HepG2 (cell line): ENCODE measurements around the gene YIF1B. TPM values are rescaled to one million over a fixed set of nuclear protein-coding genes. Genes with fewer than 3 reads are reported as not detected.

Source experiments
- CEBPG ChIP-seq: IDR thresholded peaks from 2 replicates; pipeline ENCODE4 v1.6.1; 2016
- FOSL1 ChIP-seq: sonication (generic); formaldehyde crosslinking; IDR thresholded peaks from 2 replicates; pipeline ENCODE4 v1.9.0; 2021; ENCODE audit warnings: missing genetic modification reagents, borderline replicate concordance
- MTA1 ChIP-seq: sonication (generic); formaldehyde crosslinking; IDR thresholded peaks from 2 replicates; pipeline ENCODE4 v1.4.0; 2020; ENCODE audit warnings: missing genetic modification reagents, mild to moderate bottlenecking, borderline replicate concordance
- MYNN ChIP-seq: sonication (generic); formaldehyde crosslinking; IDR thresholded peaks from 2 replicates; pipeline ENCODE4 v1.4.0; 2020; ENCODE audit warnings: mild to moderate bottlenecking, low read depth, missing genetic modification reagents
- ZNF34 ChIP-seq: sonication (generic); formaldehyde crosslinking; IDR thresholded peaks from 2 replicates; pipeline ENCODE4 v1.4.0; 2020; ENCODE audit warnings: mild to moderate bottlenecking, missing genetic modification reagents, borderline replicate concordance
- ZNF543 ChIP-seq: sonication (generic); formaldehyde crosslinking; IDR thresholded peaks from 2 replicates; pipeline ENCODE4 v1.4.0; 2020; ENCODE audit warnings: mild to moderate bottlenecking, missing genetic modification reagents
- ZNF775 ChIP-seq: sonication (generic); formaldehyde crosslinking; IDR thresholded peaks from 2 replicates; pipeline ENCODE4 v1.4.0; 2020; ENCODE audit warnings: missing genetic modification reagents, mild to moderate bottlenecking, moderate library complexity, borderline replicate concordance
- ZNF800 ChIP-seq: sonication (generic); formaldehyde crosslinking; IDR thresholded peaks from 2 replicates; pipeline ENCODE4 v1.4.0; 2020; ENCODE audit warnings: missing genetic modification reagents
- polyA plus RNA-seq, 8 experiments: library from polyadenylated mRNA; depleted of rRNA in 3 of 8; stranded (reverse) in 7 of 8; unstranded in 1 of 8; fragments of >200 nt; fragmentation: Illumina TruSeq in 4 of 8; extraction: Trizol in 4 of 8; gene quantifications; 2 replicates each; pipeline versions ENCODE4 v1.2.1 to v1.2.3, GENCODE V29; 2011 to 2016; ENCODE audit warnings: low read depth in 4 of 8, missing spikeins in 1 of 8, mixed read lengths in 1 of 8; ENCODE audit not compliant: insufficient read depth in 1 of 8
- total RNA-seq, 5 experiments: library from RNA; depleted of rRNA; stranded (reverse); fragments of >200 nt; fragmentation: Illumina TruSeq; extraction: Trizol; gene quantifications; 2 replicates each; pipeline ENCODE4 v1.2.3, GENCODE V29; 2016; ENCODE audit warnings: low read depth in 1 of 5
- TF ChIP-seq, protein P1 (sequence below): IDR thresholded peaks from 2 replicates; pipeline ENCODE4 v1.6.1; 2018; ENCODE audit warnings: missing genetic modification reagents, mild to moderate bottlenecking, missing compliant biosample characterization
- TF ChIP-seq, protein P2 (sequence below): sonication (generic); formaldehyde crosslinking; IDR thresholded peaks from 2 replicates; pipeline ENCODE4 v1.9.0; 2021; ENCODE audit warnings: missing genetic modification reagents, borderline replicate concordance
- TF ChIP-seq, protein P3 (sequence below): sonication (generic); formaldehyde crosslinking; IDR thresholded peaks from 2 replicates; pipeline ENCODE4 v1.4.0; 2020; ENCODE audit warnings: missing genetic modification reagents
- TF ChIP-seq, protein P4 (sequence below): sonication (generic); formaldehyde crosslinking; IDR thresholded peaks from 2 replicates; pipeline ENCODE4 v1.5.1; 2020; ENCODE audit warnings: mild to moderate bottlenecking, missing genetic modification reagents, borderline replicate concordance

The YIF1B gene
- total and polyA plus RNA-seq, 2 of the 13 experiments (the other 11 are each of a cell fraction or from before 2014, with no cell fraction given) = 41.4 to 85.2 TPM

DNA sequence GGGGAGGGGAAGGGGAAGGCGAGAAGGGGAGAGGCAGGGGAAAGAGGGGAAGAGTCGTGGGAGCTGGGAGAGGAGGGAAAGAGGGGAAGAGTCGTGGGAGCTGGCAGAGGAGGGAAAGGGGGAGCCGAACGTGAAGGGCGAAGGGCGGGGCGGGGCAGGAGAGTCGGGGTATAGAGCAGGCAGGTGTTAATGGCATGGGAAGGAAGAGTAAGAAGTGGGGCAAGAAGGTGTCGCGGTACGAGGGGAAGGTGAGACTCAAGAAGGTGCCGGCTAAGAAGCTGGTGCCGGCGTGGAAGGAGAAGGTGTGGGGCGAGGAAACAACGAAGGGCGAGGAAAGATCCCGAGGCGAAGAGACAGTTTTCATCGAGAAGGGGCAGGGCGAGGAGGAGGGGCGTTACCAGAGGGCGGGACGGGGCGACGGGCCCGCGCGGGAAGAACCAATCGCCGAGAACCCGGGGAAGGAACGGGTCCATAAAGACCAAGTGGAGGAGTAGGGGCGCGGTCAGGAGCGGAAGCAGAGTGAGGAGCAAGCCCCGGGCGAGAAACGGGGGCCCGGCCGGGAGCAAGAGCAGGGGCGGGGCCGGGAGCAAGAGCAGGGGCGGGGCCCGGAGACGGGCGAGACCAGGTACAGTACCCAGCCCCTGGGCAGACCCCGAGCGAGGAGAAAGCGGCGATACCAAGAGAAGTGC lies 20.3 kb upstream of the YIF1B start (continued):
- TF ChIP-seq, protein P1, sequence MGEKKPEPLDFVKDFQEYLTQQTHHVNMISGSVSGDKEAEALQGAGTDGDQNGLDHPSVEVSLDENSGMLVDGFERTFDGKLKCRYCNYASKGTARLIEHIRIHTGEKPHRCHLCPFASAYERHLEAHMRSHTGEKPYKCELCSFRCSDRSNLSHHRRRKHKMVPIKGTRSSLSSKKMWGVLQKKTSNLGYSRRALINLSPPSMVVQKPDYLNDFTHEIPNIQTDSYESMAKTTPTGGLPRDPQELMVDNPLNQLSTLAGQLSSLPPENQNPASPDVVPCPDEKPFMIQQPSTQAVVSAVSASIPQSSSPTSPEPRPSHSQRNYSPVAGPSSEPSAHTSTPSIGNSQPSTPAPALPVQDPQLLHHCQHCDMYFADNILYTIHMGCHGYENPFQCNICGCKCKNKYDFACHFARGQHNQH (CRISPR knock-in tag) = no peak
- TF ChIP-seq, protein P2, sequence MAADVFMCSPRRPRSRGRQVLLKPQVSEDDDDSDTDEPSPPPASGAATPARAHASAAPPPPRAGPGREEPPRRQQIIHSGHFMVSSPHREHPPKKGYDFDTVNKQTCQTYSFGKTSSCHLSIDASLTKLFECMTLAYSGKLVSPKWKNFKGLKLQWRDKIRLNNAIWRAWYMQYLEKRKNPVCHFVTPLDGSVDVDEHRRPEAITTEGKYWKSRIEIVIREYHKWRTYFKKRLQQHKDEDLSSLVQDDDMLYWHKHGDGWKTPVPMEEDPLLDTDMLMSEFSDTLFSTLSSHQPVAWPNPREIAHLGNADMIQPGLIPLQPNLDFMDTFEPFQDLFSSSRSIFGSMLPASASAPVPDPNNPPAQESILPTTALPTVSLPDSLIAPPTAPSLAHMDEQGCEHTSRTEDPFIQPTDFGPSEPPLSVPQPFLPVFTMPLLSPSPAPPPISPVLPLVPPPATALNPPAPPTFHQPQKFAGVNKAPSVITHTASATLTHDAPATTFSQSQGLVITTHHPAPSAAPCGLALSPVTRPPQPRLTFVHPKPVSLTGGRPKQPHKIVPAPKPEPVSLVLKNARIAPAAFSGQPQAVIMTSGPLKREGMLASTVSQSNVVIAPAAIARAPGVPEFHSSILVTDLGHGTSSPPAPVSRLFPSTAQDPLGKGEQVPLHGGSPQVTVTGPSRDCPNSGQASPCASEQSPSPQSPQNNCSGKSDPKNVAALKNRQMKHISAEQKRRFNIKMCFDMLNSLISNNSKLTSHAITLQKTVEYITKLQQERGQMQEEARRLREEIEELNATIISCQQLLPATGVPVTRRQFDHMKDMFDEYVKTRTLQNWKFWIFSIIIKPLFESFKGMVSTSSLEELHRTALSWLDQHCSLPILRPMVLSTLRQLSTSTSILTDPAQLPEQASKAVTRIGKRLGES (CRISPR knock-in tag) = no peak
- TF ChIP-seq ZNF775 (no peak), ZNF34 (CRISPR knock-in tag) (no peak), MYNN (no peak), CEBPG (CRISPR knock-in tag) (no peak), ZNF543 (CRISPR knock-in tag) (no peak), FOSL1 (no peak), MTA1 (no peak), ZNF800 (CRISPR knock-in tag) (no peak)
- TF ChIP-seq, protein P3, sequence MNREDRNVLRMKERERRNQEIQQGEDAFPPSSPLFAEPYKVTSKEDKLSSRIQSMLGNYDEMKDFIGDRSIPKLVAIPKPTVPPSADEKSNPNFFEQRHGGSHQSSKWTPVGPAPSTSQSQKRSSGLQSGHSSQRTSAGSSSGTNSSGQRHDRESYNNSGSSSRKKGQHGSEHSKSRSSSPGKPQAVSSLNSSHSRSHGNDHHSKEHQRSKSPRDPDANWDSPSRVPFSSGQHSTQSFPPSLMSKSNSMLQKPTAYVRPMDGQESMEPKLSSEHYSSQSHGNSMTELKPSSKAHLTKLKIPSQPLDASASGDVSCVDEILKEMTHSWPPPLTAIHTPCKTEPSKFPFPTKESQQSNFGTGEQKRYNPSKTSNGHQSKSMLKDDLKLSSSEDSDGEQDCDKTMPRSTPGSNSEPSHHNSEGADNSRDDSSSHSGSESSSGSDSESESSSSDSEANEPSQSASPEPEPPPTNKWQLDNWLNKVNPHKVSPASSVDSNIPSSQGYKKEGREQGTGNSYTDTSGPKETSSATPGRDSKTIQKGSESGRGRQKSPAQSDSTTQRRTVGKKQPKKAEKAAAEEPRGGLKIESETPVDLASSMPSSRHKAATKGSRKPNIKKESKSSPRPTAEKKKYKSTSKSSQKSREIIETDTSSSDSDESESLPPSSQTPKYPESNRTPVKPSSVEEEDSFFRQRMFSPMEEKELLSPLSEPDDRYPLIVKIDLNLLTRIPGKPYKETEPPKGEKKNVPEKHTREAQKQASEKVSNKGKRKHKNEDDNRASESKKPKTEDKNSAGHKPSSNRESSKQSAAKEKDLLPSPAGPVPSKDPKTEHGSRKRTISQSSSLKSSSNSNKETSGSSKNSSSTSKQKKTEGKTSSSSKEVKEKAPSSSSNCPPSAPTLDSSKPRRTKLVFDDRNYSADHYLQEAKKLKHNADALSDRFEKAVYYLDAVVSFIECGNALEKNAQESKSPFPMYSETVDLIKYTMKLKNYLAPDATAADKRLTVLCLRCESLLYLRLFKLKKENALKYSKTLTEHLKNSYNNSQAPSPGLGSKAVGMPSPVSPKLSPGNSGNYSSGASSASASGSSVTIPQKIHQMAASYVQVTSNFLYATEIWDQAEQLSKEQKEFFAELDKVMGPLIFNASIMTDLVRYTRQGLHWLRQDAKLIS (CRISPR knock-in tag) = no peak
- TF ChIP-seq, protein P4, sequence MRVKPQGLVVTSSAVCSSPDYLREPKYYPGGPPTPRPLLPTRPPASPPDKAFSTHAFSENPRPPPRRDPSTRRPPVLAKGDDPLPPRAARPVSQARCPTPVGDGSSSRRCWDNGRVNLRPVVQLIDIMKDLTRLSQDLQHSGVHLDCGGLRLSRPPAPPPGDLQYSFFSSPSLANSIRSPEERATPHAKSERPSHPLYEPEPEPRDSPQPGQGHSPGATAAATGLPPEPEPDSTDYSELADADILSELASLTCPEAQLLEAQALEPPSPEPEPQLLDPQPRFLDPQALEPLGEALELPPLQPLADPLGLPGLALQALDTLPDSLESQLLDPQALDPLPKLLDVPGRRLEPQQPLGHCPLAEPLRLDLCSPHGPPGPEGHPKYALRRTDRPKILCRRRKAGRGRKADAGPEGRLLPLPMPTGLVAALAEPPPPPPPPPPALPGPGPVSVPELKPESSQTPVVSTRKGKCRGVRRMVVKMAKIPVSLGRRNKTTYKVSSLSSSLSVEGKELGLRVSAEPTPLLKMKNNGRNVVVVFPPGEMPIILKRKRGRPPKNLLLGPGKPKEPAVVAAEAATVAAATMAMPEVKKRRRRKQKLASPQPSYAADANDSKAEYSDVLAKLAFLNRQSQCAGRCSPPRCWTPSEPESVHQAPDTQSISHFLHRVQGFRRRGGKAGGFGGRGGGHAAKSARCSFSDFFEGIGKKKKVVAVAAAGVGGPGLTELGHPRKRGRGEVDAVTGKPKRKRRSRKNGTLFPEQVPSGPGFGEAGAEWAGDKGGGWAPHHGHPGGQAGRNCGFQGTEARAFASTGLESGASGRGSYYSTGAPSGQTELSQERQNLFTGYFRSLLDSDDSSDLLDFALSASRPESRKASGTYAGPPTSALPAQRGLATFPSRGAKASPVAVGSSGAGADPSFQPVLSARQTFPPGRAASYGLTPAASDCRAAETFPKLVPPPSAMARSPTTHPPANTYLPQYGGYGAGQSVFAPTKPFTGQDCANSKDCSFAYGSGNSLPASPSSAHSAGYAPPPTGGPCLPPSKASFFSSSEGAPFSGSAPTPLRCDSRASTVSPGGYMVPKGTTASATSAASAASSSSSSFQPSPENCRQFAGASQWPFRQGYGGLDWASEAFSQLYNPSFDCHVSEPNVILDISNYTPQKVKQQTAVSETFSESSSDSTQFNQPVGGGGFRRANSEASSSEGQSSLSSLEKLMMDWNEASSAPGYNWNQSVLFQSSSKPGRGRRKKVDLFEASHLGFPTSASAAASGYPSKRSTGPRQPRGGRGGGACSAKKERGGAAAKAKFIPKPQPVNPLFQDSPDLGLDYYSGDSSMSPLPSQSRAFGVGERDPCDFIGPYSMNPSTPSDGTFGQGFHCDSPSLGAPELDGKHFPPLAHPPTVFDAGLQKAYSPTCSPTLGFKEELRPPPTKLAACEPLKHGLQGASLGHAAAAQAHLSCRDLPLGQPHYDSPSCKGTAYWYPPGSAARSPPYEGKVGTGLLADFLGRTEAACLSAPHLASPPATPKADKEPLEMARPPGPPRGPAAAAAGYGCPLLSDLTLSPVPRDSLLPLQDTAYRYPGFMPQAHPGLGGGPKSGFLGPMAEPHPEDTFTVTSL (CRISPR knock-in tag) = no peak
